Measurements from ENCODE around the gene LLGL1.
A peak's percentile ranks its signal among the peaks of the same experiment; 100 is the strongest.

DNA sequence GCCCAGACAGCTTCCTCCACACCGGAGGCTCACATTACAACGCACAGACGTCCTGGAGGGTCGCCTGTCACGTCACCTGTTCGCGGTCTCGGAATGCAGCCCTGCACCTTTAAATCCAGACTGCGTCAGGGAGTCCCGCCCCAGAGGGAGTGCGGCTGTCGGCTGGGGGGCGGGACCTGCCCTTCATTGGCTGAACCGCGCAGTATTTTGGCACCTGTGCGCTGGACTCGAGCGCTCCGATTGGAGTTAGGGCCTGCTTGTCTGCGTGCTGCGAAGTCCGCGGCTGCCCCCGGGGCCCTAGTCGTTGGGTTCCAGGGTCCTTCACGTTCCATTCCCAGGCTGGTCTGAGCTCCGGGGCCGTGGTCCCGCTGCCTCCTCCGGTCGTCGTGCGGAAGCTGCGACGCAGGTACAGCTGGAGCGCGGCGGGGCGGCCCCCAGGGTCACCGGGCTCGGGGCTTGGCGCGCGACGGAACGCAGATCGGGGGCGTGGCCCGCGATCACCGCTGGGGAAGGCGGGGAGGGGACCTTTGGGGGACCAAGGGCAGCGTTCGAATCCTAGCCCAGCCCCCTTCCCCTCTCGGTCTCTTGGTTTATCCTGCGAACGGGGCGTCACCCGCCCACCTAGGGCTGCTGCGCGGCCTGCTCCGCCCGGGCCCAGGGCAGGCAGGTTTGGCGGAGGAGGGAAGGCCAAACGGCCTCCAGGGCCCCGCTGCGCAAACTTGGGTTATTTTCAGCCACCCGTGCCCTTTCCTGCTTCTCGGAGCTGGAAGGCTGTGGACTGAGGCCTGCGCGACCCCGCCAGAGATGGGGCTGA, 35.1 kb downstream of the LLGL1 start, which contains the start of gene MIEF2:
- TF ChIP-seq EZH2 (IDR thresholded peaks at IDR 0.05; ENCODE audit: borderline replicate concordance, low read depth, low read length, severe bottlenecking) (no peak), CTCF (IDR thresholded peaks at IDR 0.05; ENCODE audit: extremely low read depth in 1 of 2, insufficient read depth in 1 of 2, low read depth in 1 of 2, low read length in 2 of 2) (no peak), POLR2AphosphoS5 (IDR thresholded peaks at IDR 0.05; ENCODE audit: insufficient read depth, low read depth, low read length) (peak; percentile 25)
- TF ChIP-seq, protein P1, sequence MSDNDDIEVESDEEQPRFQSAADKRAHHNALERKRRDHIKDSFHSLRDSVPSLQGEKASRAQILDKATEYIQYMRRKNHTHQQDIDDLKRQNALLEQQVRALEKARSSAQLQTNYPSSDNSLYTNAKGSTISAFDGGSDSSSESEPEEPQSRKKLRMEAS (IDR thresholded peaks at IDR 0.05; ENCODE audit: insufficient read depth, insufficient read length), result no peak
